GM20000 (cell line): Measurements from ENCODE around the gene ANKRD24.
A peak's percentile ranks its signal among the peaks of the same experiment; 100 is the strongest.
"Not testable (repeated sequence)": the region's sequence is repeated elsewhere in the genome, so short reads cannot be mapped to it uniquely, and the experiment has no call there.

Experiments
- DNase-seq: peaks from one replicate; pipeline ENCODE4 v3.0.0; 2012; ENCODE audit warnings: low spot score
- CTCF ChIP-seq: IDR thresholded peaks from 2 replicates; pipeline ENCODE4 v1.5.1; 2012; ENCODE audit warnings: mild to moderate bottlenecking, control low read depth; ENCODE audit errors: extremely low read depth, missing control alignments

The ANKRD24 gene

GRCh38 chr19:4182084-4182810, at the start of gene ANKRD24, which contains the start of gene SIRT6:
Gene ANKRD24, plus strand, starts transcription at chr19:4182689. Its CDS starts 3,737 bp downstream, at chr19:4186426.
Gene SIRT6, minus strand, starts transcription at chr19:4182563. Its CDS starts 24 bp downstream, at chr19:4182539.
- no peak for TF ChIP-seq CTCF
- peak; percentile 99 for DNase-seq

GRCh38 chr19:4134351-4134750, 48.1 kb upstream of the ANKRD24 start:
- DNase-seq = no peak
- no peak for TF ChIP-seq CTCF

GRCh38 chr19:4135386-4135785, 47.1 kb upstream of the ANKRD24 start:
- DNase-seq = not testable (repeated sequence)

GRCh38 chr19:4136680-4137088, 45.8 kb upstream of the ANKRD24 start:
- no peak for TF ChIP-seq CTCF
- DNase-seq = no peak

GRCh38 chr19:4138445-4138844, 44.0 kb upstream of the ANKRD24 start:
- TF ChIP-seq CTCF = no peak
- no peak for DNase-seq

GRCh38 chr19:4139614-4140236, 42.8 kb upstream of the ANKRD24 start:
- TF ChIP-seq CTCF = peak; percentile 92
- peak; percentile 85 for DNase-seq

GRCh38 chr19:4140237-4140711, 42.2 kb upstream of the ANKRD24 start:
- DNase-seq = peak; percentile 79
- peak; percentile 45 for TF ChIP-seq CTCF

- DNase-seq = not testable (repeated sequence)
These were observed 39.6 kb upstream of the ANKRD24 start for GRCh38 chr19:4142916-4143315.
